Measurements from ENCODE around the gene KIF5C.

DNA sequence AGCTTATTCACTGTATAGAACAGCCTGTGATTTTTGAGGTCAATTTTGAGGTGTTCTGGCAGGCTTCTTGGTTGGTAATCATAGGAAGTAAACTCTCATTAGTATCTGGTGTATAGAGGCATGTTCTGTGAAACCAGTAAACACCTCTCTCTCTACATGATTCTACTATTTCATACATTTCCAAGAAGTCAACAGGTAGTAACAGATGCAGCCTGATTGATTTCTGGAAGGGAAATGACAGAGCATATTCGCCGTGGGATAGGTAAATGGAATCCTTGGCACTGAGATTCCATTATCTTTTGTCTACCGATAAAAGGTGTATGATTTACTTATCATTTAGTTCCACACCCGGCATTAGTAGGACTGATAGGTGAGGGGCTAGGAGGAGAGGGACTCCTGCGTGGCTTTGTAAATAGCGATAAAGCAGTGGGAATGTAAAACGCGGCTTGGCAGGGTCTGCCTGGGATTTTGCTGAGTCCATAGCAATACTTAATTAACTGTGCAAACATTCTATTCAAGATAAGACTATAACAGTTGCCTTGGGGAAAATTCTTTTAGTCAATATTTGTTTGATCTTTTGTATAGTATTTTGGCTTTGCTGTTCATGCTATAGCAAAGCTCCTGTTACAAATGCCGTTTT lies 195.8 kb downstream of the KIF5C start:
- TF ChIP-seq ZNF248 (tag by site-specific recombination; IDR thresholded peaks at IDR 0.05), result no peak
- no peak for TF ChIP-seq ZNF48 (tag by site-specific recombination; IDR thresholded peaks at IDR 0.05)
